MM.1S (cell line): ENCODE measurements around the gene CPT1A.

Experiments used
- DNase-seq: peaks from one replicate; pipeline ENCODE4 v3.0.0-alpha.2; 2015
- H2AFZ ChIP-seq: fragments of 300-600 bp; sonication (generic); 2 replicates; pipeline ENCODE4 v1.6.0; 2016; ENCODE audit warnings: antibody characterized with exemption, low read length
- H3F3A ChIP-seq: fragments of 300-600 bp; sonication (generic); 2 replicates; pipeline ENCODE4 v1.6.1; 2016; ENCODE audit warnings: mild to moderate bottlenecking, antibody characterized with exemption, low read length, moderate library complexity, mixed read lengths; ENCODE audit not compliant: insufficient read depth
- H3K27ac ChIP-seq: fragments of 300-600 bp; sonication (generic); 2 replicates; pipeline ENCODE4 v1.5.1; 2016; ENCODE audit warnings: mild to moderate bottlenecking, low read length
- H3K27me3 ChIP-seq: fragments of 300-600 bp; sonication (generic); replicated peaks from 2 replicates; pipeline ENCODE4 v1.6.0; 2016; ENCODE audit warnings: low read length; ENCODE audit not compliant: insufficient read depth
- H3K36me3 ChIP-seq: fragments of 300-600 bp; sonication (generic); replicated peaks from 2 replicates; pipeline ENCODE4 v1.6.1; 2016; ENCODE audit warnings: mild to moderate bottlenecking, low read length, mixed read lengths; ENCODE audit not compliant: insufficient read depth
- H3K4me1 ChIP-seq: fragments of 300-600 bp; sonication (generic); 2 replicates; pipeline ENCODE4 v1.6.1; 2016; ENCODE audit warnings: low read length, mixed read lengths
- H3K4me2 ChIP-seq: fragments of 300-600 bp; sonication (generic); 2 replicates; pipeline ENCODE4 v1.6.0; 2016; ENCODE audit warnings: low read depth, low read length
- H3K4me3 ChIP-seq: fragments of 300-600 bp; sonication (generic); 2 replicates; pipeline ENCODE4 v1.5.1; 2016; ENCODE audit warnings: low read length, mixed read lengths
- H3K79me2 ChIP-seq: fragments of 300-600 bp; sonication (generic); 2 replicates; pipeline ENCODE4 v1.6.1; 2016; ENCODE audit warnings: mixed run types, low read length, mixed read lengths
- H3K9ac ChIP-seq: fragments of 300-600 bp; sonication (generic); 2 replicates; pipeline ENCODE4 v1.6.1; 2016; ENCODE audit warnings: low read length, mixed read lengths
- H3K9me2 ChIP-seq: fragments of 300-600 bp; sonication (generic); replicated peaks from 2 replicates; pipeline ENCODE4 v1.6.1; 2016; ENCODE audit warnings: mild to moderate bottlenecking, low read length, mixed read lengths; ENCODE audit not compliant: insufficient read depth
- H3K9me3 ChIP-seq: fragments of 300-600 bp; sonication (generic); replicated peaks from 2 replicates; pipeline ENCODE4 v1.6.1; 2016; ENCODE audit warnings: mild to moderate bottlenecking, low read length, mixed read lengths; ENCODE audit not compliant: insufficient read depth
- H4K20me1 ChIP-seq: fragments of 300-600 bp; sonication (generic); 2 replicates; pipeline ENCODE4 v1.6.1; 2016; ENCODE audit warnings: mild to moderate bottlenecking, low read length, moderate library complexity, mixed read lengths; ENCODE audit not compliant: insufficient read depth
- EZH2 ChIP-seq: fragments of 300-600 bp; sonication (generic); optimal IDR thresholded peaks from 2 replicates; pipeline ENCODE3; 2017; ENCODE audit warnings: low read depth, mild to moderate bottlenecking, antibody characterized with exemption, low read length, mixed read lengths
- EZH2phosphoT487 ChIP-seq: fragments of 300-600 bp; sonication (generic); IDR thresholded peaks from 2 replicates; pipeline ENCODE4 v1.6.1; 2018; ENCODE audit warnings: antibody characterized with exemption, low read length
- TF ChIP-seq, protein P1 (sequence below): fragments of 300-600 bp; sonication (generic); IDR thresholded peaks from 2 replicates; pipeline ENCODE4 v1.5.1; 2016; ENCODE audit warnings: antibody characterized with exemption, low read length, mixed read lengths

The CPT1A gene

GRCh38 chr11:68838572-68838964 lies 3.1 kb downstream of the CPT1A start:
- Histone ChIP-seq H3K9me2 (no peaks in the 10 kb centered on the region), H3K36me3 (no peaks in the 10 kb centered on the region), H3K4me3 (peak overlapping the region; percentile 79), H2AFZ (peak overlapping the region; percentile 64), H3K9ac (peak overlapping the region; percentile 46; the same call in 1 of the 2 replicates), H3F3A (peaks cover 42% of the 10 kb centered on the region), H3K9me3 (no peaks in the 10 kb centered on the region), H3K4me2 (peak overlapping the region; percentile 94), H4K20me1 (no peaks in the 10 kb centered on the region), H3K4me1 (peaks cover 19% of the 10 kb centered on the region), H3K79me2 (peaks cover 63% of the 10 kb centered on the region), H3K27ac (peak overlapping the region; percentile 89), H3K27me3 (no peaks in the 10 kb centered on the region)
- DNase-seq, result no peak
- TF ChIP-seq, protein P1, sequence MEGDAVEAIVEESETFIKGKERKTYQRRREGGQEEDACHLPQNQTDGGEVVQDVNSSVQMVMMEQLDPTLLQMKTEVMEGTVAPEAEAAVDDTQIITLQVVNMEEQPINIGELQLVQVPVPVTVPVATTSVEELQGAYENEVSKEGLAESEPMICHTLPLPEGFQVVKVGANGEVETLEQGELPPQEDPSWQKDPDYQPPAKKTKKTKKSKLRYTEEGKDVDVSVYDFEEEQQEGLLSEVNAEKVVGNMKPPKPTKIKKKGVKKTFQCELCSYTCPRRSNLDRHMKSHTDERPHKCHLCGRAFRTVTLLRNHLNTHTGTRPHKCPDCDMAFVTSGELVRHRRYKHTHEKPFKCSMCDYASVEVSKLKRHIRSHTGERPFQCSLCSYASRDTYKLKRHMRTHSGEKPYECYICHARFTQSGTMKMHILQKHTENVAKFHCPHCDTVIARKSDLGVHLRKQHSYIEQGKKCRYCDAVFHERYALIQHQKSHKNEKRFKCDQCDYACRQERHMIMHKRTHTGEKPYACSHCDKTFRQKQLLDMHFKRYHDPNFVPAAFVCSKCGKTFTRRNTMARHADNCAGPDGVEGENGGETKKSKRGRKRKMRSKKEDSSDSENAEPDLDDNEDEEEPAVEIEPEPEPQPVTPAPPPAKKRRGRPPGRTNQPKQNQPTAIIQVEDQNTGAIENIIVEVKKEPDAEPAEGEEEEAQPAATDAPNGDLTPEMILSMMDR, result no peak
- no peak for TF ChIP-seq EZH2phosphoT487
- no peak for TF ChIP-seq EZH2

DNA sequence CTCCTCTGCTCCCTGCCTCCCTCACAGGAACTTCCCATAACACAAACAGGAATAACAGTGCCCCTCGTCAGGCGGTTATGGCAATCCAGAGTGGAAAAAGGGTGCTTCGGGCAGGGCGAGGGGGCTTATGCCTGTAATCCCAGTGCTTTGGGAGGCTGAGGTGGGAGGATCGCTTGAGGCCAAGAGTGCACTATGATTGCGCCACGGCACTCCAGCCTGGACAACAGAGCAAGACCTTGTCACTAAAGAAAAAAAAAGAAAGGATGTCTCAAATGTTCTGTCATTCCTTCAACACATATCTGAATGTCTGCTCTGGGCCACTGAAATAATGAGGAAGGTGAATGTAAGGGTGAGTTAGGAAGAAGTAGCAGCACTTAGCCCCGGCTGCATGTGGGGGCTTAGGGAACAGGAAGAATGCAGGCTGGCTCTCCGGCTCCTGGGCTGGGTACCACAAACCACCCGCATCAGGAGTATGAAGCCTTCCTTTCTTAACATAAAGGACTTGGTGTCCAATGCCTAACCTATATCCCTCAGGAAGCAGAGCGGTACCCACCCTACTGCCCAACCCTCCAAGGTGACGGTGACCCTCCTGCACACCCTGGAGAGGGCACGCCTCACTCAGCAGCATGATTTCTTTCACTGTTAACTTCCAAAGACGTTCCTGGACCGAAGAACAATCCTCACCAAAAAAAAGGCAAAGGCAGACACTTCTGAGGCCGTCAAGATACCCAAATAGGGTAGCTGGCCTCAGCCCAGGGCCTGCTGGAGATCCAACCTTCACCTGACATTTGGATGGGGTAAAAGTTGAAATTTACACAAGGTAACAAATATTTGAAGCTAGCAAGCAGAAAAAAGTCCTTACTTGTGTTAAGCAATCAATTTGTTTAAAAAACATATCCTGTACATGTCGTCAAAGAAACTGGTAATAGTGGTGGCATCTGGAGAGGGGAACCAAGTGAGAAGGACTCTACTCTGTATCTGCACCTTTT lies 3.8 kb downstream of the CPT1A start:
- H3K27ac ChIP-seq, result peak overlapping the region; percentile 89; the same call in 1 of the 2 replicates
- no peak overlapping the region; the same call in 1 of the 2 replicates for H3K4me3 ChIP-seq
- TF ChIP-seq EZH2 (no peak), EZH2phosphoT487 (no peak)
- TF ChIP-seq, protein P1, result no peak
- H3K9me2 ChIP-seq, result no peaks in the 10 kb centered on the region
- no peaks in the 10 kb centered on the region for H3K27me3 ChIP-seq
- H3K4me2 ChIP-seq, result peak overlapping the region; percentile 94; the same call in 1 of the 2 replicates
- peaks cover 35% of the 10 kb centered on the region for H3F3A ChIP-seq
- no peak for DNase-seq
- H4K20me1 ChIP-seq, result no peaks in the 10 kb centered on the region
- peaks cover 19% of the 10 kb centered on the region for H3K4me1 ChIP-seq
- H3K9ac ChIP-seq, result no peak overlapping the region
- H3K9me3 ChIP-seq, result no peaks in the 10 kb centered on the region
- no peak overlapping the region for H2AFZ ChIP-seq
- H3K36me3 ChIP-seq, result no peaks in the 10 kb centered on the region
- peaks cover 70% of the 10 kb centered on the region for H3K79me2 ChIP-seq

GRCh38 chr11:68835749-68836148 lies 6.0 kb downstream of the CPT1A start:
- Histone ChIP-seq H3K4me3 (no peak overlapping the region), H3K9me3 (no peaks in the 10 kb centered on the region), H3K36me3 (no peaks in the 10 kb centered on the region), H3K4me2 (no peak overlapping the region), H3K9me2 (no peaks in the 10 kb centered on the region), H3F3A (peaks cover 21% of the 10 kb centered on the region), H3K27me3 (no peaks in the 10 kb centered on the region), H4K20me1 (no peaks in the 10 kb centered on the region), H3K4me1 (peaks cover 12% of the 10 kb centered on the region), H3K9ac (no peak overlapping the region), H2AFZ (no peak overlapping the region), H3K79me2 (peaks cover 78% of the 10 kb centered on the region), H3K27ac (no peak overlapping the region)
- TF ChIP-seq, protein P1, result no peak
- TF ChIP-seq EZH2, result no peak
- no peak for TF ChIP-seq EZH2phosphoT487
- DNase-seq, result no peak
